Measurements from ENCODE around the gene TMEM143. TPM values are rescaled to one million over a fixed set of nuclear protein-coding genes. Genes with fewer than 3 reads are reported as not detected.

Gene TMEM143
- total and polyA plus RNA-seq, 4 experiments from 2014 or later = 3.8 to 31.8 (median 17.9) TPM

GRCh38 chr19:48362716-48363499, 832 bp downstream of the TMEM143 start:
- Mint-ChIP-seq H3K27me3 (no peaks in the 10 kb centered on the region), H3K4me3 (peak overlapping the region; percentile 87 to 96 (median 94)), H3K36me3 (peaks cover 5 to 12% of the 10 kb centered on the region in 2 donors), H3K27ac (peak overlapping the region; percentile 87 to 98 (median 92)), H3K4me1 (peaks cover 4 to 14% (median 5%) of the 10 kb centered on the region in 4 donors), H3K9me3 (no peaks in the 10 kb centered on the region)
- DNase-seq = peak; percentile 82 to 93 (median 86)
- Histone ChIP-seq H3K36me3 (ENCODE audit: insufficient read depth, low read length) (no peaks in the 10 kb centered on the region), H3K4me3 (ENCODE audit: low read length in 2 of 2) (peak overlapping the region; percentile 93 to 94), H3K27ac (ENCODE audit: low read depth, low read length) (peak overlapping the region; percentile 88), H3K4me1 (ENCODE audit: insufficient read depth, low read length) (peaks cover 17% of the 10 kb centered on the region), H3K9me3 (ENCODE audit: control insufficient read depth in 1 of 2, low read length in 2 of 2) (no peaks in the 10 kb centered on the region), H3K27me3 (ENCODE audit: insufficient read depth, low read length) (no peaks in the 10 kb centered on the region)
- POLR2A ChIA-PET (ENCODE audit: partially characterized antibody) = interaction anchor here (0.6 to 3.4 kb wide), 21 partner anchors 10 to 1488 kb away, joined by 3 to 65 read pairs (median 5); partner anchors contain the start of genes CARD8, EMP3, KDELR1 and LMTK3
- intact Hi-C loops (cut with micrococcal nuclease) = loop anchor here (1.0 to 10.0 kb wide), 5 partner anchors 30 to 1508 kb away; partner anchors contain the start of genes AP2S1 and CYTH2
- CTCF ChIA-PET (ENCODE audit: partially characterized antibody) = interaction anchor here (0.5 to 1.7 kb wide), 10 partner anchors 9 to 243 kb away, joined by 3 to 8 read pairs (median 3); partner anchors contain the start of gene KDELR1

- no peak overlapping the region for H3K4me3 ChIP-seq (ENCODE audit: low read length in 2 of 2)
- CTCF ChIA-PET (ENCODE audit: partially characterized antibody) = interaction anchor here (1.2 kb wide), 1 partner anchor 158 kb away, joined by 3 read pairs; no protein-coding TSS in a partner anchor
- Mint-ChIP-seq H3K4me3 (peak overlapping the region in 1 of 8 donors; percentile 18), H3K36me3 (peaks cover 6 to 12% of the 10 kb centered on the region in 2 donors), H3K4me1 (peaks cover 4 to 14% (median 5%) of the 10 kb centered on the region in 4 donors), H3K27me3 (no peaks in the 10 kb centered on the region), H3K27ac (peak overlapping the region in 1 of 7 donors; percentile 79), H3K9me3 (no peaks in the 10 kb centered on the region)
- no peaks in the 10 kb centered on the region for H3K27me3 ChIP-seq (ENCODE audit: insufficient read depth, low read length)
- intact Hi-C loops (cut with micrococcal nuclease) = loop anchor here (2.0 to 10.0 kb wide), 2 partner anchors 29 to 1507 kb away; partner anchors contain the start of gene AP2S1
- no peak for DNase-seq
- no peaks in the 10 kb centered on the region for H3K9me3 ChIP-seq (ENCODE audit: control insufficient read depth in 1 of 2, low read length in 2 of 2)
- no peaks in the 10 kb centered on the region for H3K36me3 ChIP-seq (ENCODE audit: insufficient read depth, low read length)
- peaks cover 17% of the 10 kb centered on the region for H3K4me1 ChIP-seq (ENCODE audit: insufficient read depth, low read length)
- POLR2A ChIA-PET (ENCODE audit: partially characterized antibody) = interaction anchor here (3.1 to 3.4 kb wide), 2 partner anchors 28 to 39 kb away, joined by 43 to 65 read pairs; partner anchors contain the start of gene EMP3
- H3K27ac ChIP-seq (ENCODE audit: low read depth, low read length) = no peak overlapping the region
These were observed 1.8 kb downstream of the TMEM143 start for GRCh38 chr19:48361912-48362311.

DNA sequence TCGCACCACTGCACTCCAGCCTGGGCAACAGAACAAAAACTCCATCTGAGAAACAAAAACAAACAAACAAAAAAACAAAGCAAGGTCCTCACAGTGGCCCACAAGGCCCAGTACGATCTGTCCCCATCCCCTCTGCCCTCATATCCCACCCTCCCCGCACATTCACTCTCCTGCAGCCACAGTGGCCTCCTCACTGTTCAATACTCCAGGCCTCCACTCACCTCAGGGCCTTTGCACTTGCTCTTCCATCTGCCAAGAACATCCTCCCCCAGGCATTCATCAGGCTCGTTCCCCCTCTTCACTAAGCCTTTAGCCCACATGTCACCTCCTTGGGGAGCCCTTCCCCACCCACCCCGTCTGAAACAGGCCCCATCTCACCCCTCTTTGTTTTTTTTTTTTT, 4.6 kb downstream of the TMEM143 start:
- Mint-ChIP-seq H3K4me1 (peaks cover 4 to 12% (median 5%) of the 10 kb centered on the region in 4 donors), H3K4me3 (no peak overlapping the region), H3K36me3 (peaks cover 6 to 12% of the 10 kb centered on the region in 2 donors), H3K27me3 (no peaks in the 10 kb centered on the region), H3K27ac (no peak overlapping the region), H3K9me3 (no peaks in the 10 kb centered on the region)
- ChIA-PET POLR2A (ENCODE audit: partially characterized antibody) (no interaction called here), CTCF (ENCODE audit: partially characterized antibody) (interaction anchor here (1.1 kb wide), 1 partner anchor 32 kb away, joined by 3 read pairs; the partner anchor contains the start of gene KDELR1)
- intact Hi-C loops (cut with micrococcal nuclease) = no loop called here
- Histone ChIP-seq H3K4me1 (ENCODE audit: insufficient read depth, low read length) (peaks cover 9% of the 10 kb centered on the region), H3K4me3 (ENCODE audit: low read length in 2 of 2) (no peak overlapping the region), H3K27me3 (ENCODE audit: insufficient read depth, low read length) (no peaks in the 10 kb centered on the region), H3K9me3 (ENCODE audit: control insufficient read depth in 1 of 2, low read length in 2 of 2) (no peaks in the 10 kb centered on the region), H3K27ac (ENCODE audit: low read depth, low read length) (no peak overlapping the region), H3K36me3 (ENCODE audit: insufficient read depth, low read length) (no peaks in the 10 kb centered on the region)
- no peak for DNase-seq

- no peaks in the 10 kb centered on the region for H3K9me3 Mint-ChIP-seq
- H3K4me3 ChIP-seq (ENCODE audit: low read length in 2 of 2) = no peak overlapping the region
- no peak overlapping the region for H3K27ac ChIP-seq (ENCODE audit: low read depth, low read length)
- intact Hi-C loops (cut with micrococcal nuclease) = no loop called here
- H3K36me3 Mint-ChIP-seq = peaks cover 3 to 9% of the 10 kb centered on the region in 2 donors
- peaks cover 0 to 7% (median 4%) of the 10 kb centered on the region in 4 donors for H3K4me1 Mint-ChIP-seq
- no peak overlapping the region for H3K4me3 Mint-ChIP-seq
- no peaks in the 10 kb centered on the region for H3K9me3 ChIP-seq (ENCODE audit: control insufficient read depth in 1 of 2, low read length in 2 of 2)
- no peak for DNase-seq
- CTCF ChIA-PET (ENCODE audit: partially characterized antibody) = interaction anchor here (1.4 kb wide), 1 partner anchor 36 kb away, joined by 3 read pairs; the partner anchor contains the start of gene KDELR1
- no peaks in the 10 kb centered on the region for H3K36me3 ChIP-seq (ENCODE audit: insufficient read depth, low read length)
- no peak overlapping the region for H3K27ac Mint-ChIP-seq
- POLR2A ChIA-PET (ENCODE audit: partially characterized antibody) = no interaction called here
- H3K27me3 Mint-ChIP-seq = no peaks in the 10 kb centered on the region
- H3K27me3 ChIP-seq (ENCODE audit: insufficient read depth, low read length) = no peaks in the 10 kb centered on the region
- no peaks in the 10 kb centered on the region for H3K4me1 ChIP-seq (ENCODE audit: insufficient read depth, low read length)
These were observed 8.3 kb downstream of the TMEM143 start for GRCh38 chr19:48355365-48355954.

DNA sequence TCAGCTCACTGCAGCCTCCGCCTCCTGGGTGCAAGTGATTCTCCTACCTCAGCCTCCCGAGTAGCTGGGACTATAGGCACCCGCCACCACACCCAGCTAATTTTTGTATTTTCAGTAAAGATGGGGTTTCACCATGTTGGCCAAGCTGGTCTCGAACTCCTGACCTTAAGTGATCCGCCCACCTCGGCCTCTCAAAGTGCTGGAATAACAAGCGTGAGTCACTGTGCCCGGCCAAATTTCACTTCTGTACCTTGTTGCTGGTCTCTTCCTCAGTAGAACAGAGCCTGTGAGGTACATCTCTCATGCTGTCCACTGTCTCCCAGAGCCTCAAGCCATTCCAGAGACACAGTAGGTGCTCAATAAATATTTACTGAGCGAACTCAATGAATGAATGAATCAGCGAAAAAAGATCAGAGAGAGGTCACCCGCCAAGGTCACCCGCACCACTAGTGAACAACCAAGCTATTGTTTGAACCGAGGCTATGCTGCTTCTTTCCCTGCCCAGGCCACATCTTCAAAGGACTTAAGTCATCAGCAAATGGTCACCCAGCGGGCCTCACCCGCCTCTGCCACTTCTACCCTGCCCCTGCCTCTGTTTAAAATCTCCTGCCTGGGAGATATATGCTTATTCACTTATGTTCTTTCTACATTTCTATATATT, 9.3 kb downstream of the TMEM143 start:
- Histone ChIP-seq H3K4me1 (ENCODE audit: insufficient read depth, low read length) (no peaks in the 10 kb centered on the region), H3K27me3 (ENCODE audit: insufficient read depth, low read length) (no peaks in the 10 kb centered on the region), H3K4me3 (ENCODE audit: low read length in 2 of 2) (no peak overlapping the region), H3K9me3 (ENCODE audit: control insufficient read depth in 1 of 2, low read length in 2 of 2) (no peaks in the 10 kb centered on the region), H3K36me3 (ENCODE audit: insufficient read depth, low read length) (no peaks in the 10 kb centered on the region), H3K27ac (ENCODE audit: low read depth, low read length) (no peak overlapping the region)
- Mint-ChIP-seq H3K9me3 (no peaks in the 10 kb centered on the region), H3K27ac (no peak overlapping the region), H3K36me3 (peaks cover 3 to 5% of the 10 kb centered on the region in 2 donors), H3K4me3 (no peak overlapping the region), H3K4me1 (peaks cover 0 to 7% (median 4%) of the 10 kb centered on the region in 4 donors), H3K27me3 (no peaks in the 10 kb centered on the region)
- DNase-seq = no peak
- ChIA-PET POLR2A (ENCODE audit: partially characterized antibody) (interaction anchor here (1.5 kb wide), 1 partner anchor 9 kb away, joined by 5 read pairs; the partner anchor contains the start of genes SYNGR4 and TMEM143), CTCF (ENCODE audit: partially characterized antibody) (interaction anchor here (0.6 to 1.3 kb wide), 3 partner anchors 9 to 389 kb away, joined by 3 to 5 read pairs (median 4); partner anchors contain the start of genes SYNGR4 and TMEM143)
- intact Hi-C loops (cut with micrococcal nuclease) = no loop called here

- intact Hi-C loops (cut with micrococcal nuclease) = no loop called here
- Histone ChIP-seq H3K4me1 (ENCODE audit: insufficient read depth, low read length) (no peaks in the 10 kb centered on the region), H3K36me3 (ENCODE audit: insufficient read depth, low read length) (no peaks in the 10 kb centered on the region), H3K27ac (ENCODE audit: low read depth, low read length) (no peak overlapping the region), H3K4me3 (ENCODE audit: low read length in 2 of 2) (no peak overlapping the region), H3K27me3 (ENCODE audit: insufficient read depth, low read length) (no peaks in the 10 kb centered on the region), H3K9me3 (ENCODE audit: control insufficient read depth in 1 of 2, low read length in 2 of 2) (no peaks in the 10 kb centered on the region)
- Mint-ChIP-seq H3K27me3 (no peaks in the 10 kb centered on the region), H3K4me3 (no peak overlapping the region), H3K4me1 (peaks cover 0 to 7% (median 4%) of the 10 kb centered on the region in 4 donors), H3K36me3 (peaks cover 3 to 4% of the 10 kb centered on the region in 2 donors), H3K27ac (peak overlapping the region in 1 of 7 donors; percentile 8), H3K9me3 (no peaks in the 10 kb centered on the region)
- POLR2A ChIA-PET (ENCODE audit: partially characterized antibody) = interaction anchor here (1.5 kb wide), 1 partner anchor 10 kb away, joined by 5 read pairs; the partner anchor contains the start of genes SYNGR4 and TMEM143
- no peak for DNase-seq
- CTCF ChIA-PET (ENCODE audit: partially characterized antibody) = interaction anchor here (0.6 to 1.3 kb wide), 2 partner anchors 10 to 388 kb away, joined by 3 to 5 read pairs; partner anchors contain the start of genes SYNGR4 and TMEM143
These were observed 10.1 kb downstream of the TMEM143 start for GRCh38 chr19:48353677-48354076.
